CD4-positive, alpha-beta T cell treated with Interferon gamma for 1 hour (primary cell): Measurements from ENCODE around the gene ZNF780A.
"Not testable (repeated sequence)": the region's sequence is repeated elsewhere in the genome, so short reads cannot be mapped to it uniquely, and the experiment has no call there.

Experiments used
- DNase-seq: peaks from one replicate; pipeline ENCODE4 v3.0.0-alpha.2; 2020

The ZNF780A gene

GRCh38 chr19:40090241-40091204 lies at the start of gene ZNF780A:
Gene ZNF780A, minus strand, starts transcription at chr19:40090943. Its CDS starts 6,190 bp downstream, at chr19:40084753.
- DNase-seq = peak; percentile 68

GRCh38 chr19:40139533-40140287 lies 49.0 kb upstream of the ZNF780A start:
- no peak for DNase-seq

- DNase-seq = no peak
Measured at GRCh38 chr19:40136818-40137217, 46.1 kb upstream of the ZNF780A start.

GRCh38 chr19:40134866-40135265 lies 44.1 kb upstream of the ZNF780A start:
- no peak for DNase-seq

- DNase-seq = no peak
Measured at GRCh38 chr19:40133491-40133890, 42.7 kb upstream of the ZNF780A start.

- DNase-seq = no peak
Measured at GRCh38 chr19:40130013-40130412, 39.3 kb upstream of the ZNF780A start.

GRCh38 chr19:40129425-40129824 lies 38.7 kb upstream of the ZNF780A start:
- DNase-seq = no peak

- DNase-seq = no peak
Measured at GRCh38 chr19:40128991-40129390, 38.2 kb upstream of the ZNF780A start.

- DNase-seq = no peak
Measured at GRCh38 chr19:40119380-40119779, 28.6 kb upstream of the ZNF780A start.

GRCh38 chr19:40118638-40119037 lies 27.9 kb upstream of the ZNF780A start:
- not testable (repeated sequence) for DNase-seq

GRCh38 chr19:40116075-40116474 lies 25.3 kb upstream of the ZNF780A start:
- no peak for DNase-seq

- DNase-seq = not testable (repeated sequence)
Measured at GRCh38 chr19:40114119-40114518, 23.4 kb upstream of the ZNF780A start.

GRCh38 chr19:40112271-40112670 lies 21.5 kb upstream of the ZNF780A start:
- DNase-seq = not testable (repeated sequence)

GRCh38 chr19:40110570-40110969 lies 19.8 kb upstream of the ZNF780A start:
- DNase-seq = no peak

GRCh38 chr19:40104754-40105153 lies 14.0 kb upstream of the ZNF780A start:
- DNase-seq = no peak

GRCh38 chr19:40103600-40103999 lies 12.9 kb upstream of the ZNF780A start:
- no peak for DNase-seq

GRCh38 chr19:40101813-40102212 lies 11.1 kb upstream of the ZNF780A start:
- DNase-seq = no peak

- DNase-seq = no peak
Measured at GRCh38 chr19:40093416-40093815, 2.7 kb upstream of the ZNF780A start.

GRCh38 chr19:40091205-40092129 lies 724 bp upstream of the ZNF780A start:
- no peak for DNase-seq

- DNase-seq = no peak
Measured at GRCh38 chr19:40089462-40089861, 1.3 kb downstream of the ZNF780A start.

- no peak for DNase-seq
Measured at GRCh38 chr19:40088299-40089047, 2.3 kb downstream of the ZNF780A start.

GRCh38 chr19:40084948-40085347 lies 5.8 kb downstream of the ZNF780A start:
- no peak for DNase-seq
